Activated T-helper 1 cell treated with anti-CD3 and anti-CD28 coated beads, Interleukin-2, amount 50 U/mL, for 16 hours (primary cell): ENCODE results near the gene ZC3H14.

Source experiments
- DNase-seq, 2 donors: peaks; one replicate each; pipeline ENCODE4 v3.0.0-alpha.2; 2020; ENCODE audit warnings: low read depth in 1 of 2, low spot score in 1 of 2

The ZC3H14 gene

GRCh38 chr14:88551980-88552431 is 10.8 kb upstream of the ZC3H14 start:
- DNase-seq = no peak

- no peak for DNase-seq
Measured at GRCh38 chr14:88552876-88553275, 10.0 kb upstream of the ZC3H14 start.

GRCh38 chr14:88553886-88554456 is 8.9 kb upstream of the ZC3H14 start:
- no peak for DNase-seq

- DNase-seq = no peak
Measured at GRCh38 chr14:88554457-88555286, 8.2 kb upstream of the ZC3H14 start, which contains the start of gene PTPN21. Gene PTPN21 (minus strand): TSS chr14:88555007. CDS start chr14:88550417, 4,590 bp downstream.

GRCh38 chr14:88556581-88556980 is 6.3 kb upstream of the ZC3H14 start:
- no peak for DNase-seq

- DNase-seq = no peak
Measured at GRCh38 chr14:88559852-88560251, 3.0 kb upstream of the ZC3H14 start.

GRCh38 chr14:88562532-88562830 is 356 bp upstream of the ZC3H14 start:
- no peak for DNase-seq

GRCh38 chr14:88563845-88564244 is 1.0 kb downstream of the ZC3H14 start:
- DNase-seq = no peak

GRCh38 chr14:88565427-88565826 is 2.6 kb downstream of the ZC3H14 start:
- DNase-seq = no peak

GRCh38 chr14:88568196-88568595 is 5.4 kb downstream of the ZC3H14 start:
- DNase-seq = no peak

- DNase-seq = no peak
Measured at GRCh38 chr14:88572117-88572516, 9.3 kb downstream of the ZC3H14 start.

- no peak for DNase-seq
Measured at GRCh38 chr14:88576222-88576621, 13.4 kb downstream of the ZC3H14 start.

- DNase-seq = no peak
Measured at GRCh38 chr14:88584451-88584850, 21.6 kb downstream of the ZC3H14 start.

- DNase-seq = no peak
Measured at GRCh38 chr14:88588081-88588480, 25.2 kb downstream of the ZC3H14 start.

GRCh38 chr14:88590173-88590572 is 27.3 kb downstream of the ZC3H14 start:
- no peak for DNase-seq

GRCh38 chr14:88592031-88592430 is 29.2 kb downstream of the ZC3H14 start:
- DNase-seq = no peak

- no peak for DNase-seq
Measured at GRCh38 chr14:88597038-88597437, 34.2 kb downstream of the ZC3H14 start.

GRCh38 chr14:88597601-88598000 is 34.8 kb downstream of the ZC3H14 start:
- no peak for DNase-seq

- no peak for DNase-seq
Measured at GRCh38 chr14:88598097-88598675, 35.3 kb downstream of the ZC3H14 start.

- no peak for DNase-seq
Measured at GRCh38 chr14:88599326-88599725, 36.5 kb downstream of the ZC3H14 start.

GRCh38 chr14:88599761-88600439 is 37.1 kb downstream of the ZC3H14 start:
- DNase-seq = no peak

- no peak for DNase-seq
Measured at GRCh38 chr14:88604212-88604611, 41.4 kb downstream of the ZC3H14 start.
